Activated T-cell treated with anti-CD3 and anti-CD28 coated beads, Interleukin-2, amount 50 U/mL, for 24 hours (primary cell): ENCODE data around the gene ANKRD34A.
A peak's percentile ranks its signal among the peaks of the same experiment; 100 is the strongest.

Source experiments
- DNase-seq: peaks from one replicate; pipeline ENCODE4 v3.0.0-alpha.2; 2020
- H3K27ac Mint-ChIP-seq: 2 replicates; pipeline ENCODE4 v1.8.0; 2020; ENCODE audit warnings: mild to moderate bottlenecking, mixed read lengths
- H3K27me3 Mint-ChIP-seq: 2 replicates; pipeline ENCODE4 v1.8.0; 2020; ENCODE audit warnings: mixed read lengths
- H3K36me3 Mint-ChIP-seq: 2 replicates; pipeline ENCODE4 v1.8.0; 2020; ENCODE audit warnings: low read depth, mixed read lengths
- H3K4me1 Mint-ChIP-seq: 2 replicates; pipeline ENCODE4 v1.8.0; 2020; ENCODE audit warnings: low read depth, mixed read lengths
- H3K4me3 Mint-ChIP-seq: 2 replicates; pipeline ENCODE4 v1.8.0; 2020; ENCODE audit warnings: mild to moderate bottlenecking, moderate library complexity, mixed read lengths
- H3K9me3 Mint-ChIP-seq: 2 replicates; pipeline ENCODE4 v1.8.0; 2020; ENCODE audit warnings: mixed read lengths

The ANKRD34A gene

GRCh38 chr1:145963265-145964019, 933 bp downstream of the ANKRD34A start:
- Mint-ChIP-seq H3K27me3 (no peaks in the 10 kb centered on the region), H3K9me3 (peaks cover 4% of the 10 kb centered on the region), H3K27ac (peak overlapping the region; percentile 96), H3K36me3 (peaks cover 29% of the 10 kb centered on the region), H3K4me3 (peak overlapping the region; percentile 96), H3K4me1 (peaks cover 72% of the 10 kb centered on the region)
- no peak for DNase-seq

- Mint-ChIP-seq H3K27ac (peak overlapping the region; percentile 96), H3K27me3 (no peaks in the 10 kb centered on the region), H3K4me3 (peak overlapping the region; percentile 96), H3K9me3 (peaks cover 2% of the 10 kb centered on the region), H3K36me3 (peaks cover 24% of the 10 kb centered on the region), H3K4me1 (peaks cover 73% of the 10 kb centered on the region)
- peak; percentile 73 for DNase-seq
Observed at GRCh38 chr1:145962157-145963102, 1.9 kb downstream of the ANKRD34A start.

GRCh38 chr1:145961425-145962156, 2.8 kb downstream of the ANKRD34A start:
- DNase-seq, result peak; percentile 81
- peaks cover 72% of the 10 kb centered on the region for H3K4me1 Mint-ChIP-seq
- no peaks in the 10 kb centered on the region for H3K27me3 Mint-ChIP-seq

GRCh38 chr1:145961109-145961424, 3.3 kb downstream of the ANKRD34A start:
- Mint-ChIP-seq H3K4me3 (peak overlapping the region; percentile 96), H3K4me1 (peaks cover 76% of the 10 kb centered on the region)

More at GRCh38 chr1:145961425-145962156, 2.8 kb downstream of the ANKRD34A start:
- peak overlapping the region; percentile 96 for H3K4me3 Mint-ChIP-seq
- peaks cover 28% of the 10 kb centered on the region for H3K36me3 Mint-ChIP-seq
- H3K9me3 Mint-ChIP-seq, result no peaks in the 10 kb centered on the region
- peak overlapping the region; percentile 93 for H3K27ac Mint-ChIP-seq

DNA sequence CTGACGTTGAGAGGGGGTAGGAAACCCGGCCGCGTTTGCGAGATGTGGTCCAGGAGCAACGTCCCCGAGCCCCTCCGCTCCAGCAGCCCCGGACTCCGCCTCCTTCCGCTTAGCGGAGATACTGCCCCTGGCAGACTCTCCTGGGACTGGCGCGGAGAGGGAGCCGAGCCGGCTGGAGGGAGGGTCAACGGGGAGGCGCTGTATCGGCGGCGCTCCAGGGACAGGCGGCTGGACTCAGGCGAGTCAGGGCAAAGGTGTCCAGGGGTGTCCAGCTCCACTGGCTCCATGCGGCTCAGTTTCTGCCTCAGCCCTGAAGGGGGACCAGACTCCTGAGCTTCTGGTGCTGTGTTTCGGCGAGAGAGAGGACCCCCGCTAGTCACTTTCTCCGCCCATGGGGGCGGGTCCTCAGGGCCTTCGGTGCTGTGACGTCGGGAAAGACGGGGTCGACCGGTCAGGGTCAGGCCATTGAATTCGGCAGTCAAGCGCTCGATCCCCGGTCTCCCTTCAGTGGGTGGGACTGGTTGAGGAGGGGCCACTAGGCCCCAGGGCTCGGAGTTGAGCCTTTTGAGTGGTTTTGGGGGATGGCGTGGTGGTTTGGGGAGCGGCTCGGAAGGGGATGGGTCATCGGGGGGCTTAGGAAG, 3.8 kb downstream of the ANKRD34A start:
- peaks cover 79% of the 10 kb centered on the region for H3K4me1 Mint-ChIP-seq
- H3K36me3 Mint-ChIP-seq, result peaks cover 28% of the 10 kb centered on the region
- H3K4me3 Mint-ChIP-seq, result peak overlapping the region; percentile 96
- DNase-seq, result peak; percentile 72
- H3K9me3 Mint-ChIP-seq, result no peaks in the 10 kb centered on the region
- H3K27me3 Mint-ChIP-seq, result no peaks in the 10 kb centered on the region
- H3K27ac Mint-ChIP-seq, result peak overlapping the region; percentile 93

More at GRCh38 chr1:145961109-145961424, 3.3 kb downstream of the ANKRD34A start:
- H3K9me3 Mint-ChIP-seq, result no peaks in the 10 kb centered on the region
- DNase-seq, result no peak
- peaks cover 28% of the 10 kb centered on the region for H3K36me3 Mint-ChIP-seq
- peak overlapping the region; percentile 93 for H3K27ac Mint-ChIP-seq
- H3K27me3 Mint-ChIP-seq, result no peaks in the 10 kb centered on the region

DNA sequence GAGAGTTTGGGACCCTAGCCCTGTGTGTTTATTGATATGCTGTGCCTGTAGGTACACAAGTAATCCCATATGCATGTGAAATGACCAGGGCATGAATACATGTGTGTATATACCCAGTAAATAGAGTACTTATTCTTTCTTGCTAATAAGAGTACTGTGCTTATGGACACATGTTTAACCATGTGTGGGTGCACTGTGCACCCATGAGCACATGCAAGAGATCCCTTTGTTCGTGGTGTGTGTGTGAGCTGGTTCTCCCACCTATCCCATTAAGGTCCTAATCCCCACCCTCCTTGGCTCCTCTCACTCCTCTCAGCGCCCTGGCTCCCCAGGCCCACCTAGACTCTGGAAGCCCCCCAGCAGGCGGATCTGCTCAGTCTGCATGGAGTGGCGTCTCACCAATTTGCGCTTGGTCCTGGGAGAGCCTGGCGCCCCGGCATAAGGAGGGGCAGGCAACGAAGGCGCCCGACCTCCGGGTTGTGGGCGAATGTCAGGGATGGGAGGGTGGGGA, 4.4 kb downstream of the ANKRD34A start:
- H3K4me3 Mint-ChIP-seq, result peak overlapping the region; percentile 96
- no peaks in the 10 kb centered on the region for H3K27me3 Mint-ChIP-seq
- no peak overlapping the region for H3K27ac Mint-ChIP-seq
- H3K4me1 Mint-ChIP-seq, result peaks cover 79% of the 10 kb centered on the region
- H3K9me3 Mint-ChIP-seq, result no peaks in the 10 kb centered on the region
- peak; percentile 47 for DNase-seq
- H3K36me3 Mint-ChIP-seq, result peaks cover 32% of the 10 kb centered on the region

GRCh38 chr1:145959333-145959732, 5.0 kb downstream of the ANKRD34A start:
- Mint-ChIP-seq H3K27me3 (no peaks in the 10 kb centered on the region), H3K4me3 (peak overlapping the region; percentile 96), H3K27ac (peak overlapping the region; percentile 45), H3K4me1 (peaks cover 83% of the 10 kb centered on the region), H3K9me3 (no peaks in the 10 kb centered on the region), H3K36me3 (peaks cover 29% of the 10 kb centered on the region)
- DNase-seq, result no peak

DNA sequence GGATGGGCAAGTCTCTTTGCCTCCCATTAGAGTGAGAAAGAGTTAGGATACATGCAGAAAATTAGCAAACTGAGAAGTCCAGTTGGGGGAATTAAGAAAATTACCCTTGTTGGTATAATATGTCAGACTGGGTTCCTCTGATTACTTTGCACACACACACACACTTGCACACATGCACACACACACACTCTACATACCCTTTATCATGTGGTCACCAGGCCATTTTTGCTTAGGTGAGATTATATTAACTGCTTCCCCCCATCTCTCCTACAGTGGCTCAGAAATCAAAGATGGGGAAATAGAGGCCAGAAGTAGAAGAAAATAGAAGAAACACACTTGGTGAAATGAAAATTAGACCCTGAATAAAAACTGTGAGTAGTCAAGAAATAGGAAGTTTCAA, 5.6 kb downstream of the ANKRD34A start:
- Mint-ChIP-seq H3K27ac (no peak overlapping the region), H3K36me3 (peaks cover 27% of the 10 kb centered on the region), H3K4me3 (no peak overlapping the region), H3K9me3 (no peaks in the 10 kb centered on the region), H3K4me1 (peaks cover 82% of the 10 kb centered on the region), H3K27me3 (no peaks in the 10 kb centered on the region)
- DNase-seq, result no peak

DNA sequence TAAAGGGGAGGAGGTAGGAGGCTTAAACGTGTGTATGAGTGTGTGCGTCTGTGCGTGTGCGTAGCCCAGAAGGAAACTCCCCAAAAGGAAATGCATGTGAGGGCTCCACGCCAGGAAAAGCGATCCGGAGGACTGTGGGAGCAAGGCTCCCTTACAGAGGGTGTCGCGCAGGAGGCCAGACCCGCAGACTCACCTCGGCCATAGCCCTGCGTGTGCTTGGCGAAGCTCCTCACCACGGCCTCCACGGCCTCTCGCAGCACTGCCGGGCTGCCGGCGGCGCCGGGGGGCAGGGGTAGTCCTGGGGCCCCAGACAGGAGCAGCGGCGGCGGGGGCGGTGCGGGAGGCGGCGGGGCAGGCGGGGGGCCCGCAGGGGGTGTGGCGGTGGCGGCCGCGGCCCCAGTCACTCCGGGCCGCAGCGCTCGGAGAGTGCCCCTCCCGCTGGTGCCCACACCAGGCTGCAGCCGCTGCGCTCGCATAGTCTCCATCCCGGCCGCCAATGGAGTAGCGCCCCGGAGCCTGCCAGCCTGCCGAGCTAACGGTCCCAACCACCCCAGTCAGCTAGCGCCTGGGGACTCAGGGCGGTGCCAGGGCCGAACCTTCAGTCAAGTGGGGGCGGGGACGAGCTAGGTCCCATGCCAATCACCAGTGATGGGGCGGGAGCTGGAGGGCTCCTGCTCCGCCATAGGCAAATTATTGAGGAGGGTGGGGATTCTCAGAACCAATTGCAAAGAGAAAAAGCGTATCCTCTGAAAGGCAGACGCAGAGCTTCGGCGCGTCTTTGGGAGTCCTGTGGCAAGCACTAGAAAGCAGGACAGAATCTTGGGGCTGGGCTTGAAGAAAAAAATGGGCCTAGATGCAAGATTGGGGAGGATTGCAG, 6.7 kb downstream of the ANKRD34A start, which contains the start of gene LIX1L:
TSS of gene LIX1L (minus strand) at position 575 of the 877 bp plus-strand sequence. CDS start at position 485, 90 bp downstream.
- Mint-ChIP-seq H3K27me3 (no peaks in the 10 kb centered on the region), H3K9me3 (no peaks in the 10 kb centered on the region), H3K36me3 (peaks cover 36% of the 10 kb centered on the region), H3K4me1 (peaks cover 78% of the 10 kb centered on the region), H3K4me3 (peak within 1 kb of the TSS; percentile 81), H3K27ac (peak within 1 kb of the TSS; percentile 84)
- peak; percentile 95 for DNase-seq

GRCh38 chr1:145956781-145957442, 7.5 kb downstream of the ANKRD34A start:
- Mint-ChIP-seq H3K4me1 (peaks cover 77% of the 10 kb centered on the region), H3K36me3 (peaks cover 38% of the 10 kb centered on the region), H3K4me3 (peak overlapping the region; percentile 81), H3K27me3 (no peaks in the 10 kb centered on the region), H3K9me3 (no peaks in the 10 kb centered on the region), H3K27ac (peak overlapping the region; percentile 80)
- no peak for DNase-seq

DNA sequence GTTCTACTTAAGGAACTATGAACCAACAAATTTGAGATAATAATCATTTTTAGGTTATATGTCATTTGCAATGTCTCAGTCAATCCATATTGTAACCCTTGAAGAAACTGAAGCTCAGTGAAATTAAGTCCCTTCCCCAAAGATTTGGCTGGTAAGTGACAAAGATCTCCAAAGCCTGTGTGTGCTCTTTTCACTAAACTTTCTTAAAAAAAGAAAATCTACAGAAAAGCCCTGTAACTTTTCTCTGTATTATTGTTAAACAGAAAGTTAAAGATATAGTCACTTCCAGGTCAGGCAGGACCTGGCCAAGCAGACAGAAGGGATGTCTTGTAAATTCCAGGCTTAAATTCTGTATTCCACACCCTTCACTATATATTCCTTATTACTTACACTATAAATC, 8.0 kb downstream of the ANKRD34A start:
- H3K36me3 Mint-ChIP-seq, result peaks cover 38% of the 10 kb centered on the region
- H3K27me3 Mint-ChIP-seq, result no peaks in the 10 kb centered on the region
- peak overlapping the region; percentile 80 for H3K27ac Mint-ChIP-seq
- peak overlapping the region; percentile 81 for H3K4me3 Mint-ChIP-seq
- H3K4me1 Mint-ChIP-seq, result peaks cover 77% of the 10 kb centered on the region
- no peaks in the 10 kb centered on the region for H3K9me3 Mint-ChIP-seq
- no peak for DNase-seq

GRCh38 chr1:145955436-145955835, 8.9 kb downstream of the ANKRD34A start:
- no peak for DNase-seq
- no peaks in the 10 kb centered on the region for H3K27me3 Mint-ChIP-seq
- peaks cover 42% of the 10 kb centered on the region for H3K36me3 Mint-ChIP-seq
- no peak overlapping the region for H3K27ac Mint-ChIP-seq
- peaks cover 77% of the 10 kb centered on the region for H3K4me1 Mint-ChIP-seq
- no peaks in the 10 kb centered on the region for H3K9me3 Mint-ChIP-seq
- H3K4me3 Mint-ChIP-seq, result peak overlapping the region; percentile 81
